SK-N-SH treated with all-trans-retinoic acid at 6 μM for 48 hours (cell line): ENCODE data around the gene MED9.

Source experiments
- ATAC-seq: fragments of 200-7000 bp; cut with Tn5 transposase; 3 replicates; pipeline ENCODE4 v1.9.1; 2020; ENCODE audit warnings: mild to moderate bottlenecking, moderate library complexity
- ARNTL ChIP-seq: fragments of 450-650 bp; formaldehyde crosslinking; IDR thresholded peaks from 2 replicates; pipeline ENCODE4 v1.5.0; 2020; ENCODE audit warnings: low read depth, mild to moderate bottlenecking, moderate library complexity, borderline replicate concordance
- BACH2 ChIP-seq: fragments of 250-450 bp; sonication (Bioruptor Pico); IDR thresholded peaks from 2 replicates; pipeline ENCODE4 v1.9.0; 2021; ENCODE audit warnings: mild to moderate bottlenecking, borderline replicate concordance
- CSDC2 ChIP-seq: fragments of 250-450 bp; sonication (Bioruptor Pico); IDR thresholded peaks from 2 replicates; pipeline ENCODE4 v1.5.0; 2020; ENCODE audit warnings: mild to moderate bottlenecking, moderate library complexity
- ESRRG ChIP-seq: fragments of 250-450 bp; sonication (Bioruptor Pico); IDR thresholded peaks from 2 replicates; pipeline ENCODE4 v1.6.1; 2021; ENCODE audit warnings: mild to moderate bottlenecking
- GLIS3 ChIP-seq: fragments of 250-450 bp; sonication (Bioruptor Pico); IDR thresholded peaks from 2 replicates; pipeline ENCODE4 v1.5.0; 2020; ENCODE audit warnings: mild to moderate bottlenecking, moderate library complexity
- ISL1 ChIP-seq: fragments of 250-450 bp; sonication (Bioruptor Pico); IDR thresholded peaks from 2 replicates; pipeline ENCODE4 v2.1.2; 2022; ENCODE audit warnings: mild to moderate bottlenecking, moderate library complexity
- OSR1 ChIP-seq: fragments of 250-450 bp; sonication (Bioruptor Pico); IDR thresholded peaks from 2 replicates; pipeline ENCODE4 v1.8.0; 2022; ENCODE audit warnings: moderate library complexity, mild to moderate bottlenecking, inconsistent platforms
- POU6F1 ChIP-seq: fragments of 250-450 bp; sonication (Bioruptor Pico); IDR thresholded peaks from 2 replicates; pipeline ENCODE4 v1.8.0; 2021; ENCODE audit warnings: low read depth, mild to moderate bottlenecking, moderate library complexity, borderline replicate concordance
- PPARA ChIP-seq: fragments of 250-450 bp; sonication (Bioruptor Pico); IDR thresholded peaks from 2 replicates; pipeline ENCODE4 v1.5.0; 2020; ENCODE audit warnings: mild to moderate bottlenecking, borderline replicate concordance
- RARB ChIP-seq: fragments of 250-450 bp; sonication (Bioruptor Pico); IDR thresholded peaks from 2 replicates; pipeline ENCODE4 v1.8.0; 2021; ENCODE audit warnings: mild to moderate bottlenecking, moderate library complexity
- SNAI2 ChIP-seq: fragments of 250-450 bp; sonication (Bioruptor Pico); IDR thresholded peaks from 2 replicates; pipeline ENCODE4 v1.5.0; 2020; ENCODE audit warnings: mild to moderate bottlenecking, moderate library complexity
- TOX ChIP-seq: fragments of 250-450 bp; sonication (Bioruptor Pico); IDR thresholded peaks from 2 replicates; pipeline ENCODE4 v1.8.0; 2021; ENCODE audit warnings: mild to moderate bottlenecking, moderate library complexity, borderline replicate concordance
- TSHZ2 ChIP-seq: fragments of 250-450 bp; sonication (Bioruptor Pico); IDR thresholded peaks from 2 replicates; pipeline ENCODE4 v1.5.0; 2020; ENCODE audit warnings: mild to moderate bottlenecking, moderate library complexity
- ZC3H10 ChIP-seq: fragments of 250-450 bp; sonication (Bioruptor Pico); IDR thresholded peaks from 2 replicates; pipeline ENCODE4 v1.5.1; 2021; ENCODE audit warnings: mild to moderate bottlenecking, moderate library complexity
- ZFP3 ChIP-seq: fragments of 250-450 bp; sonication (Bioruptor Pico); IDR thresholded peaks from 2 replicates; pipeline ENCODE4 v1.5.0; 2020; ENCODE audit warnings: mild to moderate bottlenecking, moderate library complexity
- ZFP30 ChIP-seq: fragments of 450-650 bp; formaldehyde crosslinking; IDR thresholded peaks from 2 replicates; pipeline ENCODE4 v1.5.0; 2022; ENCODE audit warnings: mild to moderate bottlenecking, moderate library complexity
- ZNF565 ChIP-seq: fragments of 450-650 bp; formaldehyde crosslinking; conservative IDR thresholded peaks from 2 replicates; pipeline ENCODE4 v1.5.0; 2020; ENCODE audit warnings: low read depth, mild to moderate bottlenecking, moderate library complexity
- ZNF70 ChIP-seq: fragments of 450-650 bp; formaldehyde crosslinking; IDR thresholded peaks from 2 replicates; pipeline ENCODE4 v1.5.0; 2020; ENCODE audit warnings: mild to moderate bottlenecking, moderate library complexity
- ZNF8 ChIP-seq: fragments of 450-650 bp; formaldehyde crosslinking; IDR thresholded peaks from 2 replicates; pipeline ENCODE4 v1.5.0; 2020; ENCODE audit warnings: mild to moderate bottlenecking, moderate library complexity
- TF ChIP-seq, protein P1 (sequence below): fragments of 250-450 bp; sonication (Bioruptor Pico); IDR thresholded peaks from 2 replicates; pipeline ENCODE4 v1.5.1; 2020; ENCODE audit warnings: low read depth, mild to moderate bottlenecking, moderate library complexity
- TF ChIP-seq, protein P2 (sequence below): fragments of 250-450 bp; sonication (Bioruptor Pico); IDR thresholded peaks from 2 replicates; pipeline ENCODE4 v1.8.0; 2020; ENCODE audit warnings: mild to moderate bottlenecking, moderate library complexity, borderline replicate concordance

Gene MED9

DNA sequence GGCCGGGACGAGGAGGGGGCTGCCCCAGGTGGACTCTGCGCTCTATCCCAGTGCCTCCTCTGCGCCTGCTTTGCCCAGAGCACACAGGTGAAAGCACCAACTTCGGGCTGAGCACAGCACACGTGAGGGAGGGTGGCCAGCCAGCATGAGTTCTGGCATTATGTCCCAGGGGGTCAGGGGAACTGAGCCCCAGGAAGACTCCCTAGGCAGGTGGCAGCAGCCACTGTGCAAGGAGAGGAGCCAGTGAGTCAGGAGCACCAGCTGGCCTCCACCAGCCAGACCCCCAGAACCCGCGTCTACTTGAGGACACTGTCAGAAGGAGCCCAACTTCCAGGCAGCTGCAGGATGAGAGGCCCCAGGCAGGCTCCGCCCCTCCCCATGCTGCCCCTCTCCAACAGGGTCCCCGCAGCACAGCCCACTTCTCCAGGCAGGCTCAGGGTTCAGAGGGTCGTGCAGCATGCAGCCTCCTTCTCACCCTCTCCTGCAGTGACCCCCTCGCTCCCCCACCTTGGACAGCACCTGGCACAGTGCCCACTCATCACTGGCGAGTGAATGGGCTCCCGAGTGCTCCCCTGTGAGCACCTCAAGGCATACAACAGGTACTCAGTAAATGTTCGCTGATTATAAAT is 63.6 kb downstream of the MED9 start:
- TF ChIP-seq ZFP30, result no peak
- TF ChIP-seq PPARA (CRISPR knock-in tag), result no peak
- no peak for TF ChIP-seq ISL1 (CRISPR knock-in tag)
- TF ChIP-seq TOX (CRISPR knock-in tag), result no peak
- TF ChIP-seq ZNF565 (CRISPR knock-in tag), result no peak
- no peak for TF ChIP-seq SNAI2 (CRISPR knock-in tag)
- no peak for TF ChIP-seq CSDC2 (CRISPR knock-in tag)
- no peak for TF ChIP-seq GLIS3 (CRISPR knock-in tag)
- TF ChIP-seq ZFP3 (CRISPR knock-in tag), result no peak
- TF ChIP-seq ESRRG, result no peak
- no peak for TF ChIP-seq OSR1 (CRISPR knock-in tag)
- TF ChIP-seq ARNTL, result no peak
- no peak for TF ChIP-seq ZC3H10
- TF ChIP-seq TSHZ2 (CRISPR knock-in tag), result no peak
- no peak for ATAC-seq

GRCh38 chr17:17540935-17541639 is 64.3 kb downstream of the MED9 start:
- TF ChIP-seq TSHZ2 (CRISPR knock-in tag) (no peak), SNAI2 (CRISPR knock-in tag) (no peak), PPARA (CRISPR knock-in tag) (no peak), ZFP3 (CRISPR knock-in tag) (no peak), RARB (CRISPR knock-in tag) (no peak), CSDC2 (CRISPR knock-in tag) (no peak), ARNTL (no peak), OSR1 (CRISPR knock-in tag) (no peak), ESRRG (no peak), ZFP30 (no peak), POU6F1 (CRISPR knock-in tag) (no peak), ZNF8 (CRISPR knock-in tag) (no peak), TOX (CRISPR knock-in tag) (no peak), BACH2 (CRISPR knock-in tag) (no peak), ZNF70 (CRISPR knock-in tag) (no peak), ZNF565 (CRISPR knock-in tag) (no peak)
- TF ChIP-seq, protein P1, sequence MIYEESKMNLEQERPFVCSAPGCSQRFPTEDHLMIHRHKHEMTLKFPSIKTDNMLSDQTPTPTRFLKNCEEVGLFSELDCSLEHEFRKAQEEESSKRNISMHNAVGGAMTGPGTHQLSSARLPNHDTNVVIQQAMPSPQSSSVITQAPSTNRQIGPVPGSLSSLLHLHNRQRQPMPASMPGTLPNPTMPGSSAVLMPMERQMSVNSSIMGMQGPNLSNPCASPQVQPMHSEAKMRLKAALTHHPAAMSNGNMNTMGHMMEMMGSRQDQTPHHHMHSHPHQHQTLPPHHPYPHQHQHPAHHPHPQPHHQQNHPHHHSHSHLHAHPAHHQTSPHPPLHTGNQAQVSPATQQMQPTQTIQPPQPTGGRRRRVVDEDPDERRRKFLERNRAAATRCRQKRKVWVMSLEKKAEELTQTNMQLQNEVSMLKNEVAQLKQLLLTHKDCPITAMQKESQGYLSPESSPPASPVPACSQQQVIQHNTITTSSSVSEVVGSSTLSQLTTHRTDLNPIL (CRISPR knock-in tag), result no peak
- TF ChIP-seq, protein P2, sequence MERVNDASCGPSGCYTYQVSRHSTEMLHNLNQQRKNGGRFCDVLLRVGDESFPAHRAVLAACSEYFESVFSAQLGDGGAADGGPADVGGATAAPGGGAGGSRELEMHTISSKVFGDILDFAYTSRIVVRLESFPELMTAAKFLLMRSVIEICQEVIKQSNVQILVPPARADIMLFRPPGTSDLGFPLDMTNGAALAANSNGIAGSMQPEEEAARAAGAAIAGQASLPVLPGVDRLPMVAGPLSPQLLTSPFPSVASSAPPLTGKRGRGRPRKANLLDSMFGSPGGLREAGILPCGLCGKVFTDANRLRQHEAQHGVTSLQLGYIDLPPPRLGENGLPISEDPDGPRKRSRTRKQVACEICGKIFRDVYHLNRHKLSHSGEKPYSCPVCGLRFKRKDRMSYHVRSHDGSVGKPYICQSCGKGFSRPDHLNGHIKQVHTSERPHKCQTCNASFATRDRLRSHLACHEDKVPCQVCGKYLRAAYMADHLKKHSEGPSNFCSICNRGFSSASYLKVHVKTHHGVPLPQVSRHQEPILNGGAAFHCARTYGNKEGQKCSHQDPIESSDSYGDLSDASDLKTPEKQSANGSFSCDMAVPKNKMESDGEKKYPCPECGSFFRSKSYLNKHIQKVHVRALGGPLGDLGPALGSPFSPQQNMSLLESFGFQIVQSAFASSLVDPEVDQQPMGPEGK (CRISPR knock-in tag), result no peak
- ATAC-seq, result no peak
